ENCODE results near the gene PFKFB4. TPM values are rescaled to one million over a fixed set of nuclear protein-coding genes. Genes with fewer than 3 reads are reported as not detected.
A peak's percentile ranks its signal among the peaks of the same experiment; 100 is the strongest.

Gene PFKFB4
- total RNA-seq, 1 experiment from 2014 or later, result 12.3 TPM

DNA sequence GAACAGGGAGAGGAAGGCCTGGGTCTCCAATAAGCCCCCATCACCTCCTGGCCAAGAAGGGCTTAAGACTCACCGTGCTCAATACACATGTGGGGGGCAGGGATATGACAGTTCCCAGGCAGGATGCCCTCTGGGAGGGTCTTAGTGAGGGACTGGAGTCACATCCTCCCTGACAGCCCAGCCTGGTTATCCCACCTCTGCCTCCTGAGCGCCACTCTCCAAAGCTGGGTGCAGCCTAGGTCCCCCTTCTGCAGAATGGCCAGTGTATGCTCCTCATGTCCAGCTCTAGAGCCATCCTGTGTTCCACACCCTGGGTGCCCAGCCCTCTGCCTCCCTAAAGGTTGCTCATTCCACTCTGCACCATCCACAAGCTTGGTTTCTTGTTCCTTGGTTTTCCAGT, 51.5 kb downstream of the PFKFB4 start:
- peaks cover 44 to 45% of the 10 kb centered on the region in 2 experiments for H3K4me1 Mint-ChIP-seq
- no peak overlapping the region for H3K56ac ChIP-seq (ENCODE audit: insufficient read length, low read depth, low read length)
- no peak overlapping the region for H2AK5ac ChIP-seq (ENCODE audit: insufficient read length, low read length)
- H2BK120ac ChIP-seq (ENCODE audit: low read depth, low read length, poor library complexity, severe bottlenecking), result no peak overlapping the region
- H4K5ac ChIP-seq (ENCODE audit: insufficient read length, low read depth, low read length), result no peak overlapping the region
- H3K27me3 ChIP-seq (ENCODE audit: insufficient read depth, low read length), result no peaks in the 10 kb centered on the region
- TF ChIP-seq, protein P1, sequence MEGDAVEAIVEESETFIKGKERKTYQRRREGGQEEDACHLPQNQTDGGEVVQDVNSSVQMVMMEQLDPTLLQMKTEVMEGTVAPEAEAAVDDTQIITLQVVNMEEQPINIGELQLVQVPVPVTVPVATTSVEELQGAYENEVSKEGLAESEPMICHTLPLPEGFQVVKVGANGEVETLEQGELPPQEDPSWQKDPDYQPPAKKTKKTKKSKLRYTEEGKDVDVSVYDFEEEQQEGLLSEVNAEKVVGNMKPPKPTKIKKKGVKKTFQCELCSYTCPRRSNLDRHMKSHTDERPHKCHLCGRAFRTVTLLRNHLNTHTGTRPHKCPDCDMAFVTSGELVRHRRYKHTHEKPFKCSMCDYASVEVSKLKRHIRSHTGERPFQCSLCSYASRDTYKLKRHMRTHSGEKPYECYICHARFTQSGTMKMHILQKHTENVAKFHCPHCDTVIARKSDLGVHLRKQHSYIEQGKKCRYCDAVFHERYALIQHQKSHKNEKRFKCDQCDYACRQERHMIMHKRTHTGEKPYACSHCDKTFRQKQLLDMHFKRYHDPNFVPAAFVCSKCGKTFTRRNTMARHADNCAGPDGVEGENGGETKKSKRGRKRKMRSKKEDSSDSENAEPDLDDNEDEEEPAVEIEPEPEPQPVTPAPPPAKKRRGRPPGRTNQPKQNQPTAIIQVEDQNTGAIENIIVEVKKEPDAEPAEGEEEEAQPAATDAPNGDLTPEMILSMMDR (conservative IDR thresholded peaks at IDR 0.05), result no peak
- no peak overlapping the region for H3T11ph ChIP-seq (ENCODE audit: low read length)
- no peak overlapping the region for H3K18ac ChIP-seq (ENCODE audit: insufficient read length, low read depth, low read length)
- no peak overlapping the region for H2BK15ac ChIP-seq (ENCODE audit: low read depth, low read length)
- peaks cover 2 to 3% (median 2%) of the 10 kb centered on the region in 3 experiments for H3K36me3 Mint-ChIP-seq (ENCODE audit: insufficient read depth in 1 of 3, low read depth in 3 of 3)
- H3K4me2 ChIP-seq (ENCODE audit: insufficient read depth, insufficient read length, low read length), result no peak overlapping the region
- H3K9me3 Mint-ChIP-seq, result no peaks in the 10 kb centered on the region
- H3K23ac ChIP-seq (ENCODE audit: insufficient read length, low read depth, low read length), result no peak overlapping the region
- no peak overlapping the region for H2BK12ac ChIP-seq (ENCODE audit: insufficient read length, low read depth, low read length)
- WGBS (ENCODE audit: extremely low coverage, insufficient read length, low lambda C conversion rate), result no CpG with 5 or more reads among the region's 2 CpGs
- no peak overlapping the region for H2BK5ac ChIP-seq (ENCODE audit: insufficient read length, low read length)
- H3K27ac ChIP-seq (ENCODE audit: insufficient read length, low read depth, low read length), result no peak overlapping the region
- peaks cover 1% of the 10 kb centered on the region; the same call in 1 of the 2 replicates for H3K79me2 ChIP-seq (ENCODE audit: insufficient read depth, low read length)
- H3K4ac ChIP-seq (ENCODE audit: low read depth, low read length), result no peak overlapping the region
- peaks cover 4% of the 10 kb centered on the region; the same call in 1 of the 2 replicates for H3K4me1 ChIP-seq (ENCODE audit: insufficient read depth, low read length)
- H3K79me1 ChIP-seq (ENCODE audit: insufficient read depth, low read depth, low read length, poor library complexity, severe bottlenecking), result no peaks in the 10 kb centered on the region
- no peak overlapping the region for H4K8ac ChIP-seq (replicated peaks; ENCODE audit: insufficient read length, low read depth, low read length)
- H3K9ac ChIP-seq (ENCODE audit: extremely low read depth, insufficient read length, low read length), result no peak overlapping the region
- no peak for DNase-seq
- H3K4me3 Mint-ChIP-seq, result peak overlapping the region; percentile 72 to 80
- no peaks in the 10 kb centered on the region for H4K20me1 ChIP-seq (ENCODE audit: control insufficient read depth, insufficient read depth, insufficient read length)
- H3K27me3 Mint-ChIP-seq (ENCODE audit: low read depth), result peaks cover 8% of the 10 kb centered on the region
- no peak overlapping the region for H3K27ac Mint-ChIP-seq
- no peak overlapping the region for H3K14ac ChIP-seq (ENCODE audit: insufficient read depth, low read length)
- H3K23me2 ChIP-seq (ENCODE audit: insufficient read length, low read depth, low read length, poor library complexity, severe bottlenecking), result peaks cover 11% of the 10 kb centered on the region
- no peak overlapping the region for H2BK20ac ChIP-seq (ENCODE audit: low read depth, low read length, poor library complexity, severe bottlenecking)
- no peak overlapping the region for H4K91ac ChIP-seq (ENCODE audit: insufficient read length, low read depth, low read length)
- H3K9me3 ChIP-seq (ENCODE audit: control insufficient read depth, low read depth, low read length), result no peaks in the 10 kb centered on the region
- no peak overlapping the region for H2AFZ ChIP-seq (ENCODE audit: low read length)
